Activated T-cell treated with anti-CD3 and anti-CD28 coated beads, Interleukin-2, amount 50 U/mL, for 1 hour (primary cell): ENCODE data around the gene WNK1.
"Not testable (repeated sequence)": the region's sequence is repeated elsewhere in the genome, so short reads cannot be mapped to it uniquely, and the experiment has no call there.

Experiments
- DNase-seq: peaks from one replicate; pipeline ENCODE4 v3.0.0-alpha.2; 2020

The WNK1 gene

DNA sequence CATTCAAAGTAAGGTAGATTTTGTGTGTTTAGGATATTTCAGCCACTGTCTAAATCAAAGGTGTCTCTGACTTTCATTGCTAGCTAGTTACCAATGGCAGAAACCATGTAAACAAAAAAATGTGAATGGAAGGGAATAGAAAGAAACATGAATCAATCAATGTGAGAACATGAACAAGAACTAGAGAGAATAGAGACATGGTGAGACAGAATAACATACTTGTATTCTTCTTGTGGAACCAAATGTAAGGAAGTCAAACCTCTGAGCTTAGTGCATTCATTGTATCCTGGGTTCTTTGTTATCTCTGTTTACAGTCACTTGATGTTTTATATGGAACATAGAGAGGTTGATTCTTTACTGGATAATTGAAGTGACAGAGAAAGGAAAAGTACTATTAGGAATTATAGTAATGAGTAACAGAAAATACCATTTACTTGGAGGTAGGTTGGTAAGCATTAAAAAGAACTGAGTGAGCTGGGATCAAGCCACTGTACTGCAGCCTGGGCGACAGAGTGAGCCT, 2.6 kb upstream of the WNK1 start:
- no peak for DNase-seq

GRCh38 chr12:750366-751191, 1.8 kb upstream of the WNK1 start:
- no peak for DNase-seq

DNA sequence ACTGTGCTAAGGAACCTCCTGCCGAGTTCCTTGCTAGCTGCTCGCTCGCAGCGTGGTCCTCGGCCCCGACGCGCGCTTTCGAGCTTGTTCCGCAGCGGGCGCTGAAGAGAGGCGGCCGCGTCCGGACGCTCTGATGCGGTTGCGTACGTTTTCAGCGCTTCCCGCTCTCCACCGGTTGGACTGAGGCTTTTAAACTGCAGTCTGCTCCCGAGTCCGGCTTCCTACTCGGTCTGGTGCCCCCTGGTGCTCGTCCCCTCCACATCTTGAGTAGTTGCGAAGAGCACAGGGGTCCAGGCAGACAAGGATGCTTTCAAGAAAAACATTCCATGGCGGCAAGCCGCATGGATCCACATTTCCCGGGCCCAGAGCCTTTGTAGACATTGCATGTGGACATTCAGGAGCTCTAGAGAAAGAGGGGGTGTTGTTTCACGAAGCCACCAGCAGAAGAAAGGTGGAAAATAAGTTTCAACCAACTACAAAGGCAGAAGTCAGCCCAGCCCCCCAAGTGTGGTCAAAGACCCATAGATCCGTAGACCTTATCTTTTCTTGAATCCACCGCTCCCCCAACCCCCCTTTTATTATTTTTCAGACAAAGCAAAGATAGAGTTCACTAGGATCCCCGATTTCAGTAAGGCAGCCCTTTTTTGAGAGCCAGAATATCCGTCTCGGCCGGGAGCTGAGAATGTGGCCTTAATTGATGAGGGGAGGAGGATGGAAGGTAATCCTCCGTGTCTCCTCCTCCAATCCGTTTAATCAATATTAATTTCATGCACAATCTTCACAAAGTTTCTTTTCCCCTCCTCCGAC, 984 bp upstream of the WNK1 start:
- peak; percentile 81 for DNase-seq

- peak; percentile 61 for DNase-seq
Observed at GRCh38 chr12:752695-753610, 574 bp downstream of the WNK1 start.

DNA sequence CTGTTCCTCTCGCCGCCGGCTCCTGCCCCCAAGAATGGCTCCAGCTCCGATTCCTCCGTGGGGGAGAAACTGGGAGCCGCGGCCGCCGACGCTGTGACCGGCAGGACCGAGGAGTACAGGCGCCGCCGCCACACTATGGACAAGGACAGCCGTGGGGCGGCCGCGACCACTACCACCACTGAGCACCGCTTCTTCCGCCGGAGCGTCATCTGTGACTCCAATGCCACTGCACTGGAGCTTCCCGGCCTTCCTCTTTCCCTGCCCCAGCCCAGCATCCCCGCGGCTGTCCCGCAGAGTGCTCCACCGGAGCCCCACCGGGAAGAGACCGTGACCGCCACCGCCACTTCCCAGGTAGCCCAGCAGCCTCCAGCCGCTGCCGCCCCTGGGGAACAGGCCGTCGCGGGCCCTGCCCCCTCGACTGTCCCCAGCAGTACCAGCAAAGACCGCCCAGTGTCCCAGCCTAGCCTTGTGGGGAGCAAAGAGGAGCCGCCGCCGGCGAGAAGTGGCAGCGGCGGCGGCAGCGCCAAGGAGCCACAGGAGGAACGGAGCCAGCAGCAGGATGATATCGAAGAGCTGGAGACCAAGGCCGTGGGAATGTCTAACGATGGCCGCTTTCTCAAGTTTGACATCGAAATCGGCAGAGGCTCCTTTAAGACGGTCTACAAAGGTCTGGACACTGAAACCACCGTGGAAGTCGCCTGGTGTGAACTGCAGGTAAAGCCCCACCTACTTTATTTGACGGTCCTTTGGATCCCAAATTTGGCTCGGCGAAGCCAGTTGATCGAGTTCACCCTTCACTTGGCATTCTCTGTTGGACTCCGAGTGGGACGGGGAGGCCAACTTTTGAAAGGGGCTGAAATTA, 1.5 kb downstream of the WNK1 start:
- DNase-seq: peak; percentile 63

DNA sequence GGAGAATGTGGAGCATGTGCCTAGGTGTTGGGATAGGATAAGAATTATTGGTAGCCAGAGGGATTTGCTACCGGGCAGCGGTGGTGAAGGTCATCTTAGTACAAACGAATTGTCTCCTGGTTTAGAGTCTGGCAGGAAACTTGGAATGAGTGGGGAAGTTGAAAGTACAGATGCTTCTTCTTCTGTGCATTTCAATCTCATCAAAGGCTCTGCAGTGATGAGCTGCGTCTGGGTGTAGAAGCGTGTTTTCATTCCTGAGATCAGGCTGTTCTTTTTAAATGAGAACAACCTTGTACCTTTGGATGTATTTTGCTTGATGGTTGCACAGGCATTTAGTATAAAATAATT, 2.1 kb downstream of the WNK1 start:
- DNase-seq: no peak

- no peak for DNase-seq
Observed at GRCh38 chr12:754851-755562, 2.6 kb downstream of the WNK1 start.

DNA sequence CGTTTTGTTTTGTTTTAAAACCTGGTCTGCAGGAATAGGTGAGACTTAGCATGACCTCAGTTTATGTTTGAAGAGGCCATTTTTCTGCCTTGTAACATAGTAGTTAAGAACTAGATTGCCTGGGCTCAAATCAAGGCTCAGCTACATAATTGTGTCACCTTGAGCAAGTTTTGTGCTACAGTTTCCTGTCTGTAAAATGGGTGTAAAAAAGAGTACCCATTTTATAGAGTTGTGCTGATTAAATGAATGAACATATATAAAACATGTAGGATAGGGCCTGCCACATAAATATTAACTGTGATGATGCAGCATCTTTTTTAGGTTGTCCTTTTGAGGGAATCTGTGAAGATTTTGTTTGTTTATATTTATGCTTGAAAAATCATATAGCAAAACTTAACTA, 7.2 kb downstream of the WNK1 start:
- DNase-seq: no peak

- DNase-seq: no peak
Observed at GRCh38 chr12:761256-761655, 8.9 kb downstream of the WNK1 start.

GRCh38 chr12:765840-766239, 13.5 kb downstream of the WNK1 start:
- DNase-seq: no peak

DNA sequence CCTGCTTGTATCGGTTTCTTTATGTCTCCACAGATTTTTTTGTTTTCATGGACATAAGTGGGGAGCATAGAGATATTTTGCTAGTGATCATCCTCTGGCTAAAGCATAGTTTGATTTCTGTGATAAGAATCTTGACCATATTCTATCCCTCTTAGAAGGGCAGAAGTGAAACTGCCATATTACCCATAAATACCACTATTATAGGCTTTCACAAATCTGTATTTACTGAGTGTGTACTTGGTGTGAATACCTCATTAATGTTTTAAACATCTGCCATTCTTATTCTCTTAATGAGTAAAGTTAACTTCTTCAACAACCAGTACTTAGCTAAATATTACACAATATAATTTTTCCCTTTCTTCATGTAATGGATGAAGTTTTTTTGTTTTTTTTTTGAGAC, 16.1 kb downstream of the WNK1 start:
- no peak for DNase-seq

GRCh38 chr12:770479-770878, 18.1 kb downstream of the WNK1 start:
- no peak for DNase-seq

GRCh38 chr12:772056-772697, 19.8 kb downstream of the WNK1 start:
- DNase-seq: no peak

GRCh38 chr12:774051-774614, 21.8 kb downstream of the WNK1 start:
- DNase-seq: no peak

GRCh38 chr12:775973-776771, 23.8 kb downstream of the WNK1 start:
- not testable (repeated sequence) for DNase-seq

- not testable (repeated sequence) for DNase-seq
Observed at GRCh38 chr12:776772-777373, 24.5 kb downstream of the WNK1 start.

DNA sequence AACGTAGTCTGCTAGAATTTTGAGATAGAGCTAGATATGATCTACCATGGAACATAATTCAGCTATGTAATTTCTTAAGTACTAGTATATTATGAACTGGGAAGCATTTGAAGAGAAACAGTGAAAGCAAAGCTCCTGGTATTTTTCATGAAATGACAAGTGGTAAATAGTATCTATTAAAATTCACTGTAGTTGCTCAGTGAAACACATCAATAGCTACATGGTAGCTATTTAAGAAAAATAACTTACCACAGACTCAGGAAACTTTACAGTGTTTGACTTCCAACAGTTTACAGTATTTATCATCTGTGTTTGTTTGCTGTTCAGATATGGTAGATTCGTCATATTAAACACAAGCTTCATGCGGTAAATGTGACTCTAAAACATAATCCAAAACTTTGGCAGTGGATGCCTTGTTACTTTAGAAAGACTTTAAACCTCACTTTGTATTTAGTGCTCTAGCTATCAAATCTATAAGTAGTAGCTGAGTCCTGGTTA, 25.2 kb downstream of the WNK1 start:
- no peak for DNase-seq

DNA sequence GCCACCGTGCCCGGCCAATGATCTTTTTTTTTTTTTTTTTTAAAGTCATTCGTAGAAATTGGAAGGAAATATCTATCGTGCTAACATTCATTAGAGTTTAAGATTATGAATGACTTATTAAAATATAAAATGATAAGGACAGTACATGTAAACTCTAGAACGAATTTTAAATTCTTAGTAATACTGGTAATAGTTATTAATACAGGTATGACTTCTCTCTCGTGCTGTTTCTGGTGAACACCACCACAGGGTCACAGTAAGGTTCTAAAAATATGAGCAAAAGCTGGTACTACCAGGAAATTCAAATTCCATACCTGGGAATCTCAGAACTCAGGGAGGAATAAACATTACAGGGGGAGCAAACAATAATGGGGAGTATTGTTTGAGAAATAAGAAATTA, 26.2 kb downstream of the WNK1 start:
- no peak for DNase-seq
